ENCODE results near the gene RPS10.
A peak's percentile ranks its signal among the peaks of the same experiment; 100 is the strongest.
"Not testable (repeated sequence)": the region's sequence is repeated elsewhere in the genome, so short reads cannot be mapped to it uniquely, and the experiment has no call there.

The RPS10 gene

DNA sequence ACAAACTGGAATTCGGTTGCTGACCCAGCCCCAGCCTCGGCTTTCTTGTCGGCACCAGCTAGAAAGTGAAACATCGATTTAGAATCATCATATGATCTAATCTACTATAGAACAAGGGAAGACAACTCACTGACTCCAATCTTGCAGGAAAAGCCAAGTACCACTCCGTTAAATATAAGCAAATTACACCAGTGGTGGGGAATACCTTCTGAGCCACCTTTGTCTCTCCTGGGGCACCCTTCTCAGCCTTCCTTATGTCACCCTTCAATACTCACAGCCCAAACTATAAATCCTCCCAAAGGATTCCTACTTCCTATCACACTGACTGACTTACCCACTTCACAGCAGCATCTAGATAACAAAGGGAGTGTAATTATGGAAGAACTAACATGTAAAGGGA is 7.5 kb downstream of the RPS10 start:
- peaks cover 0 to 5% of the 10 kb centered on the region in 2 experiments for H3K4me1 ChIP-seq (ENCODE audit: control insufficient read depth in 1 of 2, insufficient read depth in 1 of 2, low read depth in 1 of 2, low read length in 1 of 2)
- no peak overlapping the region for H3K27ac ChIP-seq
- no peak overlapping the region for H3K4me3 ChIP-seq (ENCODE audit: low read depth in 1 of 2, low read length in 1 of 2)
- no peaks in the 10 kb centered on the region for H3K27me3 ChIP-seq
- TF ChIP-seq, protein P1, sequence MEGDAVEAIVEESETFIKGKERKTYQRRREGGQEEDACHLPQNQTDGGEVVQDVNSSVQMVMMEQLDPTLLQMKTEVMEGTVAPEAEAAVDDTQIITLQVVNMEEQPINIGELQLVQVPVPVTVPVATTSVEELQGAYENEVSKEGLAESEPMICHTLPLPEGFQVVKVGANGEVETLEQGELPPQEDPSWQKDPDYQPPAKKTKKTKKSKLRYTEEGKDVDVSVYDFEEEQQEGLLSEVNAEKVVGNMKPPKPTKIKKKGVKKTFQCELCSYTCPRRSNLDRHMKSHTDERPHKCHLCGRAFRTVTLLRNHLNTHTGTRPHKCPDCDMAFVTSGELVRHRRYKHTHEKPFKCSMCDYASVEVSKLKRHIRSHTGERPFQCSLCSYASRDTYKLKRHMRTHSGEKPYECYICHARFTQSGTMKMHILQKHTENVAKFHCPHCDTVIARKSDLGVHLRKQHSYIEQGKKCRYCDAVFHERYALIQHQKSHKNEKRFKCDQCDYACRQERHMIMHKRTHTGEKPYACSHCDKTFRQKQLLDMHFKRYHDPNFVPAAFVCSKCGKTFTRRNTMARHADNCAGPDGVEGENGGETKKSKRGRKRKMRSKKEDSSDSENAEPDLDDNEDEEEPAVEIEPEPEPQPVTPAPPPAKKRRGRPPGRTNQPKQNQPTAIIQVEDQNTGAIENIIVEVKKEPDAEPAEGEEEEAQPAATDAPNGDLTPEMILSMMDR (IDR thresholded peaks at IDR 0.05): no peak
- no peaks in the 10 kb centered on the region for H3K9me3 ChIP-seq
- H3K36me3 ChIP-seq: peaks cover 72% of the 10 kb centered on the region

DNA sequence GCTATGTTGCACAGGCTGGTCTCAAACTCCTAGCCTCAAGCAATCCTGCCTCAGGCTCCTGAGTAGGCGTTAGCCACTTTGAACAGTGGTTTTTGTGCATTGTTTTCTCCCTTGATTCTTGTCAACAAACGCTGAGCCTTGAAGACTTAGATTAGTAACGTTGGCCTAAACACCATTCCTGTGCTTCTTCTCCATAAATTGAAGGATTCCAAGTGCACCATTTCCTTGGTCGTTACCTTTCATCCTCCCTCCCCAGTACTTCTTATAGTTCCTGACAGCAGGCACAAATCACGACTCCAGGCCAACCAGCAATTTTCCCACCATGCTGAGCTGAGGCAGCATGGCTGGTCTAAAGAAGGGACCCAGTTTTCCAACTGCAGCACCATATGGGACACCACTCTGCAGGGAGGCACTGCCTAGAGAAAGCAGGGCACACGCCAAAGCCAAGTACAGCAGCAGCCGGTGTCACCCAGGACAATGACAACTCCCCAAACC is 8.9 kb downstream of the RPS10 start:
- Histone ChIP-seq H3K4me1 (ENCODE audit: control insufficient read depth in 1 of 2, insufficient read depth in 1 of 2, low read depth in 1 of 2, low read length in 1 of 2) (peaks cover 0 to 5% of the 10 kb centered on the region in 2 experiments), H3K36me3 (peaks cover 58% of the 10 kb centered on the region), H3K9me3 (no peaks in the 10 kb centered on the region), H3K27me3 (no peaks in the 10 kb centered on the region), H3K27ac (no peak overlapping the region), H3K4me3 (ENCODE audit: low read depth in 1 of 2, low read length in 1 of 2) (no peak overlapping the region)
- TF ChIP-seq, protein P1 (IDR thresholded peaks at IDR 0.05): no peak

DNA sequence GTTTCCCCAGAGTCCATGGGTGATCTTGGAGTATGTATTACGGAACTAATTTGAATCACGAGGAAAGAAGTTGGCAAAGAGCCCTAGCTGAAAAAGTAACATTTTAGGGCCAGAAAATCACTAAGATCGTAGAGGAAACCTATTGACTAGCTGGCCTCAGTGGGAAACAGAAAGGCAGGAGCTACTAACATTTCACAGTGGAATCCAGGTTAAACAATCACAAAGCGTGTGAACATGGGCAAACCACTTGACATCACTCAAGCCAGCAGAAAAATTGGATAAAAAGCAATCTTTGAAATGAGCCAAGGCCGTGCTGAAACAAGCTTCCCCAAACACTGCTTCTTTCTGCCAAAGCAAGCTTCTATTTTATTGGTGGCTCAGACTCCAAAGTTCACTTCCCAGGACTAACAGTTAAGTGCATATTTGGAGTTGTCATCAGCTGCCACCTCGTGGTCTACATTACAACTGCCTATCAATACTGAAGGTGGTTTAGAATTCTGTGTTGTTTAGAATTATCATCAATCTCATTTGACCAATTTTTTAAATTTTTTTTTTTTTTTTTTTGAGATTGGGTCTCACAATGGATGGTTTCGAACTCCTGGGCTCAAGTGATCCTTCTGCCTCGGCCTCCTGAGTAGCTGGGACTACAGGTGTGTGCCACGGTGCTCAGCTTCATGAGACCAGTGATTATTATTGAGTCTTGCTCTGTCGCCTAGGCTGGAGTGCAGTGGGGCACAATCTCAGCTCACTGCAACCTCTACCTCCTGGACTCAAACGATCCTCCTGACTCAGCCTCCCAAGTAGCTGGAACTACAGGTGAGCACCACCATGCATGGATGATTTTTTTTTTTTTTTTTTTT is 10.6 kb downstream of the RPS10 start:
- Histone ChIP-seq H3K36me3 (peaks cover 42% of the 10 kb centered on the region), H3K9me3 (no peaks in the 10 kb centered on the region), H3K4me1 (ENCODE audit: control insufficient read depth in 1 of 2, insufficient read depth in 1 of 2, low read depth in 1 of 2, low read length in 1 of 2) (peaks cover 0 to 5% of the 10 kb centered on the region in 2 experiments), H3K4me3 (ENCODE audit: low read depth in 1 of 2, low read length in 1 of 2) (no peak overlapping the region), H3K27ac (peak overlapping the region; percentile 19), H3K27me3 (no peaks in the 10 kb centered on the region)
- TF ChIP-seq, protein P1 (IDR thresholded peaks at IDR 0.05): peak; percentile 55

DNA sequence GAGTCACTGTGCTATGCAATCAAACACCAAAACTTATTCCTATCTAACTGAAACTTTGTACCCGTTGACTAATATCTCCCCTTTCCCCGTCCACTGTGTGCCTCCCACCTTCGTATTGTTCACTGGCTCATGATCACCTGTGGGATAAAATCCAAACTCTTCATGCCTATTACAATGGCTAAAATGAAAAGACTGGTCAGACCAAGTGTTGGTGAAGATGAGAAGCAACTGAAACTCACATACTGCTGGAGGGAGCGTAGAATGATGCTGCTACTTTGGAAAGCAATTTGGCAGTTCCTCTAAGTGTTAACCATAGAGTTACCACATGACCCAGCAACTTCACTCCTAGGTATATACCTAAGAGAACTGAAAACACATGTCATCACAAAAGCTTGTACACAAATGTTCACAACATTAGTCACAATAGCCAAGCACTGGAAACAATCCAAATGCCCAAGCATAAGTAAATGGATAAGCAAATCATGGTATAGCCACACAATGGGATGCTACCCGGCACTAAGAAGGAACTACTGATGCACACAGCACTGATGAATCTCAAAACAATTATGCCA is 13.1 kb downstream of the RPS10 start:
- Histone ChIP-seq H3K9me3 (no peaks in the 10 kb centered on the region), H3K4me3 (ENCODE audit: low read depth in 1 of 2, low read length in 1 of 2) (no peak overlapping the region), H3K27ac (no peak overlapping the region), H3K36me3 (peaks cover 17% of the 10 kb centered on the region), H3K4me1 (ENCODE audit: control insufficient read depth in 1 of 2, insufficient read depth in 1 of 2, low read depth in 1 of 2, low read length in 1 of 2) (peaks cover 0 to 5% of the 10 kb centered on the region in 2 experiments), H3K27me3 (no peaks in the 10 kb centered on the region)
- TF ChIP-seq, protein P1 (IDR thresholded peaks at IDR 0.05): no peak

DNA sequence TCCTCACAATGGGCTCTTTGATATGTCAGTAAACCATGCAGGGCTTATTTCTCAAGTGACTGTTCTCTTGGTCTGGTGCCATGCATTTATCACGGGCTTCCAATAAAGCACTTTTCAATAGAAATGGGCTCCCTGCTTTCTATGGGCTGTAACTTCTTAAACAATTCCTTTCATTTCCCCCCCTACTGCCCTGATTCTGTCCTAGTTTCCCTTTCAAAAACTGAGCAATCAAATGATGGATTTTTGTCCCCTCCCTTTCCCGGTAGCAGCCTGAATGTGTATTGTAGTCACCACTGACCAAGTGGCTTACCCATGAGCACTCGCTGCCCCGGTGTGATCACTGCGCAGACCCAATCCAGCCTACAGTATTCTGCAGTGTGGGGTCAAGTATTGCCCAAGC is 13.9 kb downstream of the RPS10 start:
- Histone ChIP-seq H3K9me3 (no peaks in the 10 kb centered on the region), H3K27ac (no peak overlapping the region), H3K27me3 (no peaks in the 10 kb centered on the region), H3K4me3 (ENCODE audit: low read depth in 1 of 2, low read length in 1 of 2) (no peak overlapping the region), H3K36me3 (peaks cover 10% of the 10 kb centered on the region), H3K4me1 (ENCODE audit: control insufficient read depth in 1 of 2, insufficient read depth in 1 of 2, low read depth in 1 of 2, low read length in 1 of 2) (peaks cover 0 to 5% of the 10 kb centered on the region in 2 experiments)
- TF ChIP-seq, protein P1 (IDR thresholded peaks at IDR 0.05): no peak

DNA sequence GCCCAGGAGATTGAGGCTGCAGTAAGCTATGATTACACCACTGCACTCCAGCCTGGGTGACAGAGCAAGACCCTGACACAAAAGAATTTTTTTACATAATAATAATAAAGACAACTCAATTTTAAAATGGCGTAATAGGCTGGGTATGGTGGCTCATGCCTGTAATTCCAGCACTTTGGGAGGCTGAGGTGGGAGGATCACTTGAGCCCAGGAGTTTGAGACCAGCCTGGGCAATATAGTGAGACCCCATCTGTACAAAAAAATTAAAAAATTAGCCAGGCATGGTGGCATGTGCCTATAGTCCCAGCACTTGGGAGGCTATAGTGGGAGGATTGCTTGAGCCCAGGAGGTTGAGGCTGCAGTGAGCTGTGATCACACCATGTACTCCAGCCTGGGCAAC is 18.0 kb downstream of the RPS10 start:
- not testable (repeated sequence) for H3K36me3 ChIP-seq

More for the DNA sequence above, 18.0 kb downstream of the RPS10 start:
- H3K4me1 ChIP-seq (ENCODE audit: control insufficient read depth in 1 of 2, insufficient read depth in 1 of 2, low read depth in 1 of 2, low read length in 1 of 2); H3K9me3 ChIP-seq; H3K4me3 ChIP-seq (ENCODE audit: low read depth in 1 of 2, low read length in 1 of 2); H3K27ac ChIP-seq; H3K27me3 ChIP-seq: not testable (repeated sequence)

Measured in neutrophil (primary cell).